ENCODE results near the gene PFKM.
"Not testable (repeated sequence)": the region's sequence is repeated elsewhere in the genome, so short reads cannot be mapped to it uniquely, and the experiment has no call there.

Gene PFKM

DNA sequence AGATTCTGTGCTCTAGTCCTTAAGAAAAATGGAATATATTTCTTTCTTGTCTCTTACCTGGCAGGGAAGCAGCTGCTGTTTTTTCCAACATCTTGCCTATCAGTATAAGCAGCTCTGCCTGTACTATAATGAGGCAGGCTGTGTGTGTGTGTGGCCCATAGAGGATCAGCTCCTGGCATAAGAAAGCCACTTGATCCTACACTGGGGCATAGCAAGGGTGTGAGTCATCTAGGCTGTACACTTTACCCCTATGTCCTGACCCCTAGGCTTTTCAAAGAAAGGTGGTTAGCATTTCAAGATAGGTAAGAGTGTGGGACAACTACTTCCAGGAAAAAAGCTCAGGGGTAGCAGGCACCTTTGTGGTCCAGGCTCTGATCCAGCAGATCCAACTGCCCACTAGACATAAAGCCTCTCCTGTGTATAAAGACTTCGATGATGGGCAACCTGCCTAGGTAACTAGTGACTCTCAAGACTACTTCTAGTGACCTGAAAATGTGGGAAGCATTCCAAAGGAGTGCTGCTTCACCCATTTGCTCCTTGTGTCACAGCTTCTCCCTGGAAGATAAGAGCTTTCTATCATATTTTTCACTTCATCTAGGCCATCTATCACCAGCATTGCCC, 8.4 kb upstream of the PFKM start:
- DNase-seq (ENCODE audit: low read depth in 1 of 2, low spot score in 1 of 2) = no peak

- not testable (repeated sequence) for DNase-seq (ENCODE audit: low read depth in 1 of 2, low spot score in 1 of 2)
These were observed 7.9 kb upstream of the PFKM start for GRCh38 chr12:48111312-48111693.

GRCh38 chr12:48115957-48116356, 3.2 kb upstream of the PFKM start:
- no peak for DNase-seq (ENCODE audit: low read depth in 1 of 2, low spot score in 1 of 2)

GRCh38 chr12:48118284-48118871, 786 bp upstream of the PFKM start:
- DNase-seq (ENCODE audit: low read depth in 1 of 2, low spot score in 1 of 2) = no peak

DNA sequence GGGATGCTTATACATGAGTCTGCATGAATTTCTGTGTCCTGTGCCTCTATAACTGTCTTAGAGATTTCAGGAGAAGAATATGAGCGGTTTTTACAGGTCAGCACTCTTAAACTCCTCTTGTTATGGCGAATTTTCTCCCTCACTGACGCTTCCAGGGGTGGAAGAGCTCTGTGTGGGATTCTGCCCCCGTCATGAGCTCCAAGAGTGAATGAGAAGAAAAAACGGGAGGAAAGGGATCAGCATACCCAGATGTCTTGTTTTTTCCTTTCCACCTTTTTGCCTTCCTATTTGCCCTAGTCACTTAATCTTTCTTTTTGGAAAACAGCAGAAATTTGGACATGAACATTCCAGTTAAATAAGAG, 651 bp downstream of the PFKM start:
- no peak for DNase-seq (ENCODE audit: low read depth in 1 of 2, low spot score in 1 of 2)

GRCh38 chr12:48121522-48121921, 2.4 kb downstream of the PFKM start:
- no peak for DNase-seq (ENCODE audit: low read depth in 1 of 2, low spot score in 1 of 2)

DNA sequence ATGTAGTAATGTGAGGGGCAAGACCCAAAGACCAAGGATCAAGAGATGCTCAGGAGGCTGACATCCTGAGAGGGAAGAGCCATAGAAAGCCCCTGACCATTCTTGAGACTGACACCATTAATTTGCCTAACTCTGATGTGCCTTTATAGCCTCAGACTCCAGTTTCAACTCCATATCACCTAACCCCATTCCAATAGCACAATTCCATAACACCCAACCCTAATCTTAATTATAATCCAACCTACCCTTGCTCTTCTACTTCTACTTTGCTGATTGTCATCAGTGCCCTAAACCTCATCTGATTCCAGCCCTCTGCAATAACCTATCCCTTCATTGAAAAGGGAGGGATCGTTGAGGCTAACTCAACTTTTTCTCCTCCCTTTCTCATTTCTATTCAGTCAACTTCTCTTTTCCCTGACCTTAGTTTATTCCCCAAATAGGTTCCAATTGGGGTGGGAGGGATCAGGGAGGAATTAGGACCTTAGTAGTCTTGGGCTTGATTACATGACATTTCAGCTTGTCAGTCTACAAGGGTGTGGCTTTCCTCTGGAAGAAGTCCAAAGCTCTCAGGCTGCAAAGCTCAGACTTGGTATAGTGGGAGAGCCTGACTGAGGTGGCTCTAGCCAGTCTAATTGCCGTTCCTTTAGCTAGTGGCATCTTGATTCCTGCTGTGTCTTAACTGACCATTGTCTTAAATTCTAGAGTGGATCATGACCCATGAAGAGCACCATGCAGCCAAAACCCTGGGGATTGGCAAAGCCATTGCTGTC, 3.1 kb downstream of the PFKM start:
- no peak for DNase-seq (ENCODE audit: low read depth in 1 of 2, low spot score in 1 of 2)

GRCh38 chr12:48123169-48123568, 4.0 kb downstream of the PFKM start:
- DNase-seq (ENCODE audit: low read depth in 1 of 2, low spot score in 1 of 2) = no peak

DNA sequence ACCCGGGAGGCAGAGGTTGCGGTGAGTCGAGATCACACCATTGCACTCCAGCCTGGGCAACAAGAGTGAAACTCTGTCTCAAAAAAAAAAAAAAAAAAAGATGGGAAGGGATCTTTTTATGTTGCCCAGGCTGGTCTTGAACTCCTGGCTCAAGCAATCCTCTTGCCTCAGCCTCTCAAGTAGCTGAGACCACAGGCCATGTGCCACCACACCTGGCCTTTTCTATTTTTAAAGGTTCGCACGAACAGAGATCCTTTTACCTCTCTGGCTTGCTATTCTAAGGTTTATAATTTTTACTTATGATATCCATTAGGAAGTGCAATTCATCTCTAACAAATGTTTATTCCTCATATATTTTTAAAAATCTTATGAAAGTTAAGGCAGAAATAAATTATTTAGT, 6.4 kb downstream of the PFKM start:
- DNase-seq (ENCODE audit: low read depth in 1 of 2, low spot score in 1 of 2) = not testable (repeated sequence)

GRCh38 chr12:48125985-48126384, 6.8 kb downstream of the PFKM start:
- no peak for DNase-seq (ENCODE audit: low read depth in 1 of 2, low spot score in 1 of 2)

GRCh38 chr12:48126953-48127630, 7.9 kb downstream of the PFKM start:
- no peak for DNase-seq (ENCODE audit: low read depth in 1 of 2, low spot score in 1 of 2)

DNA sequence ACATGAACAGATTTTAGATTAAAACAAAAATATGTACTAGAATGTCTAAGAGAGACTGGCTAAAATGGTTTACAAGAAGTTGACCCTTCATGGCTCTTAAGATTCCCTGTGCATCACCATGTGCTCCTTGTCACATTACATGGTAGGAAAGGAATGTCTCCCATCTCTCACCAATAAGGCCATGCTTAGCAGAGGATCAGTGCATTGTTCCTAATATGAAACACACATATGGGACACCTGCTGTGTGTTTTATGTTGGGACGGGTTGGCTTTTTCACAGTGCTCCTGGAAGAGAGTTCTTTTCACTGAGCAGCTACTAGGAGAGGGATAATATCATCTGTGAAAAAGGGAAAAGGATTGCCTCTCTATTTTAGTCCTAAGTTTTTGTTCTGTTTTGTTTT, 9.6 kb downstream of the PFKM start:
- DNase-seq (ENCODE audit: low read depth in 1 of 2, low spot score in 1 of 2) = no peak

DNA sequence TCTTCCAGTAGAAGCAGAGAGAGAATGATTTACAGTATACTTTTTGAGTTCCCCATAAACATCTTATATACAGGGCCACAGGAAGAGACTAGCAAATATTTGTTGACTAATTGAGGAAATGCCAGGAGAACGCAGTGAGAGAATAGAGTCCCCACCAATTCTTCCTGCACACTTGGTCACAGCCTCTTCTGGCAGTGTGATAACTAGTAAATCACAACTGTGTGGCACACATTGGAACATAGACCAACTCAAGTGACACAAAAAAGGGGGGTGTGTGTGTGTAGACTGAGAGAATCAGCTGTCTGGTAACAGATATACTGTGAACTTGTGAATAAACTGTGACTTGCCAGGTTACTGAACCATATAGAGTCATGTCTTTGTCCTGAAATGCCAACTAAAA, 10.2 kb downstream of the PFKM start:
- DNase-seq (ENCODE audit: low read depth in 1 of 2, low spot score in 1 of 2) = no peak

DNA sequence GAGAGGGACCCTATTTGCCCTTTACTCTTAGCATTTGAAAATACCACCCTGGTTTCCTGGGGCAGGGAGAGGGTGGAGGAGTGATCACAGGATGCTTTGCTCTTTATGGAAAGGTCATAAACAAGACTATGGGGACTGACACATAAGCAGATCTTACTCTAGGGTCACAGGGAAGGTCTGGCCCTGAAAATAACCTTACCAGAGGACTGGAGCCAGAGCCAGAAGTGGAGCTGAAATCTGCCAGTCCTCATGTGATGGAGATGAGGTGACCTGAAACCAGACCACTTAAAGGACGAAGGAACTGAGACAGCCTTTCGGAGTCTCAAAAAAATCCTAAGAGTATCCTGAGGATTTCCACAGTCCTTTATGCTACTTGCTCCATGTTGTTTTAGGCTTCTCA, 12.4 kb downstream of the PFKM start:
- no peak for DNase-seq (ENCODE audit: low read depth in 1 of 2, low spot score in 1 of 2)

DNA sequence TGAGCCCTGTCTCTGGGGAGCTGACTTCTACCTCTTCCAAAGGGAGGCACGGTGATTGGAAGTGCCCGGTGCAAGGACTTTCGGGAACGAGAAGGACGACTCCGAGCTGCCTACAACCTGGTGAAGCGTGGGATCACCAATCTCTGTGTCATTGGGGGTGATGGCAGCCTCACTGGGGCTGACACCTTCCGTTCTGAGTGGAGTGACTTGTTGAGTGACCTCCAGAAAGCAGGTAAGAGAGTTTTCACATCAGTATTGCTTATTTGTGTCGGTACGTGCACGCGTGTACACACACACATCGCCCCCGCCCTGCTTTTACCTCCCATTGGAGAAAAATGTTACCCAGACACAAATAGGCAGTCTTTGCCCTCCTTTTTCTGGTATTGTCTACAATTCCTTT, 13.7 kb downstream of the PFKM start:
- DNase-seq (ENCODE audit: low read depth in 1 of 2, low spot score in 1 of 2) = no peak

GRCh38 chr12:48135027-48135426, 15.9 kb downstream of the PFKM start:
- DNase-seq (ENCODE audit: low read depth in 1 of 2, low spot score in 1 of 2) = no peak

- DNase-seq (ENCODE audit: low read depth in 1 of 2, low spot score in 1 of 2) = no peak
These were observed 23.9 kb downstream of the PFKM start for GRCh38 chr12:48142818-48143674.

DNA sequence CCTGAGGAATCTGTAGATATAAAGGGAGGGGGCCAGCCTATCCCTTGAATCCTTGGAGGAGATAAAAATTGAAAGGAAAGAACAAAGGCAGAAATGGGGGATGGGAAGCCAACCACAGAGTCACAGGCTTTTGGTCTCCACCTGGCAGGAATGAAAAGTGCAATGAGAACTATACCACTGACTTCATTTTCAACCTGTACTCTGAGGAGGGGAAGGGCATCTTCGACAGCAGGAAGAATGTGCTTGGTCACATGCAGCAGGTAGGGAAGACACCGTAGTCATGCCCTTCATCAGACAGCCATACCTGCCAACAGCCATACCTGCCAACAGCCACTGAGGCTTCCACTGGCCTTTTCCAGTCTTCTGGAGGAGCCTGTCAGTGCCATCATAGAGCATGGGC, 24.7 kb downstream of the PFKM start:
- DNase-seq (ENCODE audit: low read depth in 1 of 2, low spot score in 1 of 2) = no peak

DNA sequence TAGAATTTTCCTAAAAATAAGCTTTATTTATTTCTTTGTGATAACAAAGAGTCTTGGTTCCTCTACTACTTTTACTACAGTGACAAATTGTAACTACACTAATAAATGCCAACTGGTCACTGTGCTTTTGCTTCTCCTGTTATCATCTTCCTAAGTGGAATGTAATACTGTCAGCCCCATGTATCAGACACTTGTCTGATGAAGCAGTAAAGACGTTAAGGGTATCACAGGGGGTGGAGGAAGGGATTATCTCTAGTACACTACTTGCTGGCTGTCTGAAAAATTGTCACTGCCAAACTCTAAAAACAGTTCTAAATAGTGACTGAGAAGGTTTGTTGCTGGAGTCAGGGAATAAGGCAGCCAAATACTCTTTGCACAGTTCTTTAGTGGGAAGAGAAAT, 26.8 kb downstream of the PFKM start:
- DNase-seq (ENCODE audit: low read depth in 1 of 2, low spot score in 1 of 2) = no peak

GRCh38 chr12:48151103-48151771, 32.1 kb downstream of the PFKM start:
- no peak for DNase-seq (ENCODE audit: low read depth in 1 of 2, low spot score in 1 of 2)

GRCh38 chr12:48155786-48156185, 36.6 kb downstream of the PFKM start:
- DNase-seq (ENCODE audit: low read depth in 1 of 2, low spot score in 1 of 2) = not testable (repeated sequence)

All from stimulated activated CD4-positive, alpha-beta T cell treated with anti-CD3 and anti-CD28 coated beads, Interleukin-15, amount 100 ng/mL, for 1 hour (primary cell).